ENCODE results near the gene GPN1.
"Not testable (repeated sequence)": the region's sequence is repeated elsewhere in the genome, so short reads cannot be mapped to it uniquely, and the experiment has no call there.

The GPN1 gene

DNA sequence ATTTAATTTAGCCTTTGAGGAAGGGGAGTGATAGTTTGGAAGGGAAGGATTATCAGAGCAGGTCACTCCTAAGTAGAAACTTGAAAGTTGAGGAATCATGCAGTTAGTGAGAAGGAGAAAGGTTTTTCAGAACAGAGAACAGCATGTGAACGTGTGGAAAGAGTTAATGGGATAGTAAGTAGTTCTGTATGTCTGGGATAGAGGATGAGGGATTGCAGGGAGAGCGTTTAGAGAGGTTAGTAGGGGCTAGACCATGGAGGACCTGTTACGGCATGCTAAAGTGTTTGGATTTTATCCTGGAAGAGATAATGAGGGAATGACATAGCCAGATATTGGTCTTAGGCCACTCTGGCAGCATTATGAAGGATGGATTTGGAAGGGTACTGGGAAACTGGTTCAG, 44.3 kb upstream of the GPN1 start:
- no peak overlapping the region for H3K4me3 ChIP-seq (ENCODE audit: low read depth, low read length)
- in situ Hi-C loops (cut with HindIII; ENCODE audit: low sequenced_read_pairs) = no loop called here
- no peak for DNase-seq (ENCODE audit: low read depth, low spot score)
- TF ChIP-seq CTCF (IDR thresholded peaks at IDR 0.05; ENCODE audit: low read depth, low read length) = no peak

DNA sequence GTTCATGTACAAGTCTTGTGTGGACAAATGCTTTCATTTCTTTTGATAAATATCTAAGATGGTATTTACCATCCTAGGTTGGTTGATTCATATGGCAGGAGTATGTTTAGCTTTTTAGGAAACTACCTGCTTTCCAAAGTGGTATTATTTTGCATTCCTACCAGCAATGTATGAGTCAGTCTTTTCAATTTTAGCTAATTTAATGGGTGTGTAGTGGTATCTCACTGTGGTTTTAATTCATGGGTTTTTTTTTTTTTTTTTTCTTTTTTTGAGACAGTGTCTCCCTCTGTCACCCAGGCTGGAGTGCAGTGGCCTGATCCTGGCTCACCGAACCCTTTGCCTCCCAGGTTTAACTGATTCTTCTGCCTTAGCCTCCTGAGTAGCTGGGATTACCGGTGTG, 41.8 kb upstream of the GPN1 start:
- no peak overlapping the region for H3K4me3 ChIP-seq (ENCODE audit: low read depth, low read length)
- in situ Hi-C loops (cut with HindIII; ENCODE audit: low sequenced_read_pairs) = no loop called here
- DNase-seq (ENCODE audit: low read depth, low spot score) = no peak
- TF ChIP-seq CTCF (IDR thresholded peaks at IDR 0.05; ENCODE audit: low read depth, low read length) = no peak

GRCh38 chr2:27588308-27588707, 40.5 kb upstream of the GPN1 start:
- in situ Hi-C loops (cut with HindIII; ENCODE audit: low sequenced_read_pairs) = no loop called here
- no peak overlapping the region for H3K4me3 ChIP-seq (ENCODE audit: low read depth, low read length)

DNA sequence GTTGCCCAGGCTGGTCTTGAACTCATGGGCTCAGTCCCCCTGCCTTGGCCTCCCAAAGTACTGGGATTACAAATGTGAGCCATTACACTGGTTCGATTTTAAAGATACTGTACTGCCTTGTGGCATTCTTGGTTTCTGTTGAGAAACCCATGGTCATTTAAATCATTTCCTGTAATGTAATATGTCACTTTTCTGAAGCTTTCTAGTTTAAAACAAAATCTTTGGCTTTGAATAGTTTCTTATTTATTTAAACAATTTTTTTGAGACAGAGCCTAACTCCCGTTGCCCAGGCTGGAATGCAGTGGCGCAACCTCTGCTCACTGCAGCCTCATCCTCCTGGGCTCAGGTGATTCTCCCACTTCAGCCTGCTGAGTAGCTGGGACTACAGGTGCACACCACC, 37.1 kb upstream of the GPN1 start:
- in situ Hi-C loops (cut with HindIII; ENCODE audit: low sequenced_read_pairs) = no loop called here
- H3K4me3 ChIP-seq (ENCODE audit: low read depth, low read length) = no peak overlapping the region
- DNase-seq (ENCODE audit: low read depth, low spot score) = no peak
- no peak for TF ChIP-seq CTCF (IDR thresholded peaks at IDR 0.05; ENCODE audit: low read depth, low read length)

More at GRCh38 chr2:27588308-27588707, 40.5 kb upstream of the GPN1 start:
- DNase-seq (ENCODE audit: low read depth, low spot score) = no peak
- TF ChIP-seq CTCF (IDR thresholded peaks at IDR 0.05; ENCODE audit: low read depth, low read length) = no peak

GRCh38 chr2:27593240-27593639, 35.6 kb upstream of the GPN1 start:
- no peak for DNase-seq (ENCODE audit: low read depth, low spot score)
- in situ Hi-C loops (cut with HindIII; ENCODE audit: low sequenced_read_pairs) = no loop called here
- no peak for TF ChIP-seq CTCF (IDR thresholded peaks at IDR 0.05; ENCODE audit: low read depth, low read length)
- no peak overlapping the region for H3K4me3 ChIP-seq (ENCODE audit: low read depth, low read length)

GRCh38 chr2:27594020-27594703, 34.7 kb upstream of the GPN1 start:
- DNase-seq (ENCODE audit: low read depth, low spot score); H3K4me3 ChIP-seq (ENCODE audit: low read depth, low read length); in situ Hi-C loops (cut with HindIII; ENCODE audit: low sequenced_read_pairs): not testable (repeated sequence)

GRCh38 chr2:27595412-27595811, 33.4 kb upstream of the GPN1 start:
- DNase-seq (ENCODE audit: low read depth, low spot score); H3K4me3 ChIP-seq (ENCODE audit: low read depth, low read length); in situ Hi-C loops (cut with HindIII; ENCODE audit: low sequenced_read_pairs): not testable (repeated sequence)

GRCh38 chr2:27596627-27597026, 32.2 kb upstream of the GPN1 start:
- no peak for TF ChIP-seq CTCF (IDR thresholded peaks at IDR 0.05; ENCODE audit: low read depth, low read length)
- H3K4me3 ChIP-seq (ENCODE audit: low read depth, low read length) = no peak overlapping the region
- DNase-seq (ENCODE audit: low read depth, low spot score) = no peak
- in situ Hi-C loops (cut with HindIII; ENCODE audit: low sequenced_read_pairs) = no loop called here

All from astrocyte of the spinal cord (primary cell).